HFF-Myc (cell line): ENCODE measurements around the gene MRPL51.
"Not testable (repeated sequence)": the region's sequence is repeated elsewhere in the genome, so short reads cannot be mapped to it uniquely, and the experiment has no call there.

Source experiments
- DNase-seq: peaks from one replicate; pipeline ENCODE4 v3.0.0-alpha.2; 2011; ENCODE audit warnings: low read depth; ENCODE audit errors: extremely low read depth
- H3K4me3 ChIP-seq: replicated peaks from 2 replicates; pipeline ENCODE4 v1.5.1; 2011; ENCODE audit warnings: low read depth, mild to moderate bottlenecking, control low read depth, low read length
- CTCF ChIP-seq: IDR thresholded peaks from 2 replicates; pipeline ENCODE4 v1.5.1; 2012; ENCODE audit warnings: mild to moderate bottlenecking, low read depth, low read length, control low read depth; ENCODE audit errors: missing control alignments

Gene MRPL51

GRCh38 chr12:6538420-6539313 lies 45.6 kb upstream of the MRPL51 start:
- DNase-seq, result no peak
- no peak for TF ChIP-seq CTCF
- no peak overlapping the region for H3K4me3 ChIP-seq

GRCh38 chr12:6537580-6538419 lies 44.7 kb upstream of the MRPL51 start:
- peak overlapping the region; percentile 82 for H3K4me3 ChIP-seq
- peak; percentile 72 for TF ChIP-seq CTCF
- DNase-seq, result not testable (repeated sequence)

- H3K4me3 ChIP-seq, result peak overlapping the region; percentile 82
- no peak for TF ChIP-seq CTCF
- no peak for DNase-seq
Measured at GRCh38 chr12:6536894-6537579, 44.0 kb upstream of the MRPL51 start.

- no peak for DNase-seq
- TF ChIP-seq CTCF, result no peak
- peak overlapping the region; percentile 82 for H3K4me3 ChIP-seq
Measured at GRCh38 chr12:6535960-6536847, 43.1 kb upstream of the MRPL51 start.

- peak overlapping the region; percentile 82 for H3K4me3 ChIP-seq
- TF ChIP-seq CTCF, result no peak
- DNase-seq, result no peak
Measured at GRCh38 chr12:6535697-6535946, 42.6 kb upstream of the MRPL51 start.
